Spleen (tissue), 7 donors: Measurements from ENCODE around the gene CRYBG1.

Source experiments
- POLR2A ChIP-seq, 3 donors: fragments of 450-650 bp; IDR thresholded peaks; one replicate each; pipeline ENCODE4 v1.5.1; 2017; ENCODE audit warnings: antibody characterized with exemption in 3 of 3, mild to moderate bottlenecking in 1 of 3
- TF ChIP-seq, protein P1 (sequence below), 11 experiments: fragments of 200-600 bp in 7 of 11; fragments of 450-650 bp in 4 of 11; sonication (generic) in 4 of 11; IDR thresholded peaks in 8 of 11; conservative IDR thresholded peaks in 3 of 11; 1 replicate in 7 of 11; 2 replicates in 4 of 11; pipeline versions ENCODE4 v1.4.0 to v1.8.0; 2016 to 2021; ENCODE audit warnings: antibody characterized with exemption in 11 of 11, inconsistent platforms in 4 of 11, mild to moderate bottlenecking in 1 of 11
- donor health status: DM: no; HTN: no; CAD: no; lungs with moderate emphysema.
- donor health status: DM: no; HTN: no; CAD: no.
- donor health status: DM: no; HTN: no; CAD: no.

DNA sequence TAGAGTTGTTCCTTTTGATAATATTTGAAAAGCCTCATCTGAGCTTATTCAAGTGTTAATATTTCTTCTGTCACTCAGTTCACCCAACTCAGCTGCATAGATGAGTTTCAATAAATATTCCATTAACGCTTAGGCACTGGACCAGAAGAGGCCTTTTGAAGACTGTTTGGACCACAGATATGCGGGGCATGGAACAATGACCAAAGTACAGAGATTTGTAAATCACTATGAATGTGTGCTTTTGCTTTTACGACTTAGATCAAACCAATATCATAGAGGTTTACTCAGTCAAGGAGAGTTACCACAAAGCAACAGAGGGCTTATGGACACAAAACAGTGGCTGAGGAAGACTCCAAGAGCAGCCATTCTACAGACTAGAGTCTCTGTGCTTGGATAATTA lies 168.9 kb downstream of the CRYBG1 start:
- TF ChIP-seq, protein P1, sequence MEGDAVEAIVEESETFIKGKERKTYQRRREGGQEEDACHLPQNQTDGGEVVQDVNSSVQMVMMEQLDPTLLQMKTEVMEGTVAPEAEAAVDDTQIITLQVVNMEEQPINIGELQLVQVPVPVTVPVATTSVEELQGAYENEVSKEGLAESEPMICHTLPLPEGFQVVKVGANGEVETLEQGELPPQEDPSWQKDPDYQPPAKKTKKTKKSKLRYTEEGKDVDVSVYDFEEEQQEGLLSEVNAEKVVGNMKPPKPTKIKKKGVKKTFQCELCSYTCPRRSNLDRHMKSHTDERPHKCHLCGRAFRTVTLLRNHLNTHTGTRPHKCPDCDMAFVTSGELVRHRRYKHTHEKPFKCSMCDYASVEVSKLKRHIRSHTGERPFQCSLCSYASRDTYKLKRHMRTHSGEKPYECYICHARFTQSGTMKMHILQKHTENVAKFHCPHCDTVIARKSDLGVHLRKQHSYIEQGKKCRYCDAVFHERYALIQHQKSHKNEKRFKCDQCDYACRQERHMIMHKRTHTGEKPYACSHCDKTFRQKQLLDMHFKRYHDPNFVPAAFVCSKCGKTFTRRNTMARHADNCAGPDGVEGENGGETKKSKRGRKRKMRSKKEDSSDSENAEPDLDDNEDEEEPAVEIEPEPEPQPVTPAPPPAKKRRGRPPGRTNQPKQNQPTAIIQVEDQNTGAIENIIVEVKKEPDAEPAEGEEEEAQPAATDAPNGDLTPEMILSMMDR (IDR thresholded peaks at IDR 0.05 in 8 of 11, conservative IDR thresholded peaks at IDR 0.05 in 3 of 11): no peak
- TF ChIP-seq POLR2A (IDR thresholded peaks at IDR 0.05): no peak
